Gastrocnemius medialis (tissue), 4 donors: ENCODE results near the gene IL1RAP. TPM values are rescaled to one million over a fixed set of nuclear protein-coding genes. Genes with fewer than 3 reads are reported as not detected.

Experiments
- ATAC-seq, 2 donors: fragments of 150-250 bp; one replicate each; pipeline ENCODE4 v1.9.1; 2016
- DNase-seq, 2 donors: peaks; one replicate each; pipeline ENCODE4 v3.0.0-alpha.2; 2019
- H3K27ac ChIP-seq, 4 donors: fragments of 200-600 bp; sonication (generic); 1 replicate in 1 of 4; 2 replicates in 3 of 4; pipeline ENCODE4 v1.5.1; 2016 to 2018; ENCODE audit warnings: mild to moderate bottlenecking in 2 of 4, moderate library complexity in 1 of 4
- H3K27me3 ChIP-seq, 3 donors: fragments of 200-600 bp; sonication (generic) in 2 of 3; 1 replicate in 1 of 3; 2 replicates in 2 of 3; pipeline versions ENCODE4 v1.5.1 to v1.6.0; 2016 to 2019; ENCODE audit warnings: mild to moderate bottlenecking in 1 of 3, moderate library complexity in 1 of 3
- H3K36me3 ChIP-seq, 2 donors: fragments of 200-600 bp; sonication (generic) in 1 of 2; one replicate each; pipeline ENCODE4 v1.5.1; 2017 to 2018
- H3K4me1 ChIP-seq, 2 donors: fragments of 200-600 bp; sonication (generic) in 1 of 2; one replicate each; pipeline ENCODE4 v1.5.1; 2016 to 2017; ENCODE audit warnings: mild to moderate bottlenecking in 2 of 2
- H3K4me3 ChIP-seq, 4 donors: fragments of 200-600 bp; sonication (generic) in 3 of 4; 1 replicate in 1 of 4; 2 replicates in 3 of 4; pipeline ENCODE4 v1.5.1; 2016 to 2019; ENCODE audit warnings: mild to moderate bottlenecking in 2 of 4
- H3K9me3 ChIP-seq, 3 donors: fragments of 200-600 bp; sonication (generic) in 2 of 3; 1 replicate in 1 of 3; 2 replicates in 2 of 3; pipeline ENCODE4 v1.5.1; 2016 to 2019
- POLR2A ChIP-seq, 2 donors: fragments of 450-650 bp; IDR thresholded peaks; one replicate each; pipeline ENCODE4 v1.6.1; 2017; ENCODE audit warnings: antibody characterized with exemption in 2 of 2, mild to moderate bottlenecking in 2 of 2, moderate library complexity in 2 of 2
- in situ Hi-C, 4 donors: fragments of 200-750 bp; cut with MboI; loops; one replicate each; pipeline versions ENCODE4 v1.15.0 to v1.8.0; 2017; ENCODE audit warnings: low sequenced_read_pairs in 4 of 4
- intact Hi-C: fragments of 100-400 bp; cut with DNase I; formaldehyde crosslinking; loops from one replicate; pipeline ENCODE4 v1.15.1; 2023; ENCODE audit warnings: low total_unique reads
- total RNA-seq, 4 donors: library from RNA; depleted of rRNA; stranded (reverse); fragments of >200 nt; gene quantifications; one replicate each; pipeline versions ENCODE4 v1.1.0 to v1.2.3, GENCODE V29; 2016
- TF ChIP-seq, protein P1 (sequence below), 5 experiments: fragments of 450-650 bp in 3 of 5; fragments of 200-600 bp in 2 of 5; sonication (generic) in 2 of 5; IDR thresholded peaks in 4 of 5; conservative IDR thresholded peaks in 1 of 5; 1 replicate in 4 of 5; 2 replicates in 1 of 5; pipeline ENCODE4 v1.5.1; 2016 to 2019; ENCODE audit warnings: antibody characterized with exemption in 5 of 5, mild to moderate bottlenecking in 3 of 5, moderate library complexity in 3 of 5

Gene IL1RAP
- total RNA-seq, 4 donors from 2014 or later, result 1.1 to 3.3 (median 2.6) TPM

DNA sequence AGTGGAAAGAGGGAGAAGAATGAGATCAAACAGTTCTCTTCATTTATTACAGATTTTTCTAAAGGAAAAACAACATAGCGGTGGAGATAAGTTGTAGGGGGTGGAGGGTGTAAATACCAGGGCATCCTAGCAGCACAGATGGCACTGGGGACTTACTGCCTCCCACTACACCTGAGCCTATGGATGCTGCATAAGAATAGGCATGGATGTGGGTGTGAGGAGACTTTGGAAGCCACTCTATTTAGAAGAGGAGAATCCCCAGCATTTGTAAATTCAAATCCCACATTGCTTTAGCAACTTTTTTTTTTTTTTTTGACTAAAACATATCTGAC is 27.4 kb upstream of the IL1RAP start:
- Histone ChIP-seq H3K27me3 (no peaks in the 10 kb centered on the region), H3K27ac (no peak overlapping the region), H3K4me3 (no peak overlapping the region), H3K9me3 (no peaks in the 10 kb centered on the region), H3K36me3 (no peaks in the 10 kb centered on the region), H3K4me1 (peaks cover 3 to 4% of the 10 kb centered on the region in 2 donors)
- no peak for DNase-seq
- TF ChIP-seq POLR2A (IDR thresholded peaks at IDR 0.05), result no peak
- TF ChIP-seq, protein P1, sequence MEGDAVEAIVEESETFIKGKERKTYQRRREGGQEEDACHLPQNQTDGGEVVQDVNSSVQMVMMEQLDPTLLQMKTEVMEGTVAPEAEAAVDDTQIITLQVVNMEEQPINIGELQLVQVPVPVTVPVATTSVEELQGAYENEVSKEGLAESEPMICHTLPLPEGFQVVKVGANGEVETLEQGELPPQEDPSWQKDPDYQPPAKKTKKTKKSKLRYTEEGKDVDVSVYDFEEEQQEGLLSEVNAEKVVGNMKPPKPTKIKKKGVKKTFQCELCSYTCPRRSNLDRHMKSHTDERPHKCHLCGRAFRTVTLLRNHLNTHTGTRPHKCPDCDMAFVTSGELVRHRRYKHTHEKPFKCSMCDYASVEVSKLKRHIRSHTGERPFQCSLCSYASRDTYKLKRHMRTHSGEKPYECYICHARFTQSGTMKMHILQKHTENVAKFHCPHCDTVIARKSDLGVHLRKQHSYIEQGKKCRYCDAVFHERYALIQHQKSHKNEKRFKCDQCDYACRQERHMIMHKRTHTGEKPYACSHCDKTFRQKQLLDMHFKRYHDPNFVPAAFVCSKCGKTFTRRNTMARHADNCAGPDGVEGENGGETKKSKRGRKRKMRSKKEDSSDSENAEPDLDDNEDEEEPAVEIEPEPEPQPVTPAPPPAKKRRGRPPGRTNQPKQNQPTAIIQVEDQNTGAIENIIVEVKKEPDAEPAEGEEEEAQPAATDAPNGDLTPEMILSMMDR (IDR thresholded peaks at IDR 0.05 in 4 of 5, conservative IDR thresholded peaks at IDR 0.05 in 1 of 5), result no peak
- in situ Hi-C loops, result no loop called here
- no peak for ATAC-seq
- intact Hi-C loops, result no loop called here

DNA sequence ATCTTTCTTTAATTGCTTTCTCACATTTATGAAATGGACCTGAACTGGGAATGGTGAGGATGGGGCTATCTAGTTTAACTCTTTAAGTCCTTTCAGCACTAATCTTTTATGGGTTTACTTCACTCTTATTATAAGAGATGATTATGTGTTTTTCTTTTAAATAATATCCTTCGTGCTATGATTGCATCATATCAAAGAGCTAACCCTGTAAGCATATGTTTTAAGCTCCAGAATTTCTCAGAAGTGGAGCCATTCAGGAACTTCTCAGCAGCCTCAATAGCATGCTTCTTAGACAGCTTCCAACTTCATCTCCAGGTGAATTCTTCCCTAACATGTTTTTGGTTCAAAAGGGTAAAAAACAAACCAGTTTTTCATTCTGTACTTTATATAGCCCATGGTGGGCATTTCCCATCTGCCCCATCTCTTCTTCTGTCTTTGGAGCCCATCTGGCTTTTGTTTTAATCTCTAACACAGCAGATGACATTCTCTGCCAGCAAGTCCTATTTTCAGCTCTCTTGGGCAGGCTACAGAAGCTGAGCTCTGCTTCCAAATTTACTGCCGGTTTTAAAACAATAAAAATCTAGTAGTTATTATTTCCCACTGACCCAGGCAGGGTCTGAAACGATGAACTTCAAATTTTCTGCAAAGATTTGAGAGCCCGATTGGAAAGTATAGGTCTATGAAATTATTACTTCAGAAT is 26.8 kb upstream of the IL1RAP start:
- Histone ChIP-seq H3K36me3 (no peaks in the 10 kb centered on the region), H3K4me3 (no peak overlapping the region), H3K27ac (peak overlapping the region in 1 of 4 donors; percentile 12), H3K4me1 (peaks cover 3 to 4% of the 10 kb centered on the region in 2 donors), H3K9me3 (no peaks in the 10 kb centered on the region), H3K27me3 (no peaks in the 10 kb centered on the region)
- intact Hi-C loops (no loop called here), in situ Hi-C loops (no loop called here)
- DNase-seq, result no peak
- no peak for ATAC-seq
- TF ChIP-seq POLR2A (IDR thresholded peaks at IDR 0.05), result no peak
- TF ChIP-seq, protein P1 (IDR thresholded peaks at IDR 0.05 in 4 of 5, conservative IDR thresholded peaks at IDR 0.05 in 1 of 5), result no peak

DNA sequence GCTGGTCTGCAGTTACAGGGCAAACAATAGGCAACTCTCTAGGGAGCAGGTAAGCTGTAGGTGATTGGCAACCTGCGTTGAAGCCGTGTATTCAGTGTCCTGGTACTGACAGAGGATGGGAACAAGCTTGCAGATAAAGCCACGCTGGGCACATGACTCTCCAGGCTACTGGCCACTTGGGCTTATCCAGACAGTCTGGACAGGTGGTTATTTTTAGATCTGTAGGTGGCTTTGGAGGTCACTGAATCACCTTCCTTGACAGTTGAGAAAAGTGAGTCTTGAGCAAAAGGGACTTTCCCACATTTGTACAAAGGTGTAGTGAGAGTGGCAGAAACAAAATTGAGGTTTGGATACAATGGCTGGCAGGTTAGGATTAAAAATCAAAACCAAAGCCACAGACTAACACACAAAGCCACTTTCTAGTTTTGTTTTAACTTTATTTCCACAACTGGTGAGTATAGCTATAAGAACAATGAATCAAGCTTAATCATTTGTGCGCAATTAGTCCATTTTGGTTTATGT is 22.3 kb upstream of the IL1RAP start:
- Histone ChIP-seq H3K27ac (peak overlapping the region in 3 of 4 donors; percentile 19 to 42 (median 38)), H3K9me3 (no peaks in the 10 kb centered on the region), H3K4me3 (no peak overlapping the region), H3K27me3 (no peaks in the 10 kb centered on the region), H3K4me1 (peaks cover 3 to 7% of the 10 kb centered on the region in 2 donors), H3K36me3 (no peaks in the 10 kb centered on the region)
- DNase-seq, result peak; percentile 32 to 54
- intact Hi-C loops (loop anchor here (10.0 kb wide), 1 partner anchor 117 kb away; no protein-coding TSS in a partner anchor), in situ Hi-C loops (no loop called here)
- ATAC-seq, result peak; percentile 90 to 96
- TF ChIP-seq, protein P1 (IDR thresholded peaks at IDR 0.05 in 4 of 5, conservative IDR thresholded peaks at IDR 0.05 in 1 of 5), result no peak
- no peak for TF ChIP-seq POLR2A (IDR thresholded peaks at IDR 0.05)

DNA sequence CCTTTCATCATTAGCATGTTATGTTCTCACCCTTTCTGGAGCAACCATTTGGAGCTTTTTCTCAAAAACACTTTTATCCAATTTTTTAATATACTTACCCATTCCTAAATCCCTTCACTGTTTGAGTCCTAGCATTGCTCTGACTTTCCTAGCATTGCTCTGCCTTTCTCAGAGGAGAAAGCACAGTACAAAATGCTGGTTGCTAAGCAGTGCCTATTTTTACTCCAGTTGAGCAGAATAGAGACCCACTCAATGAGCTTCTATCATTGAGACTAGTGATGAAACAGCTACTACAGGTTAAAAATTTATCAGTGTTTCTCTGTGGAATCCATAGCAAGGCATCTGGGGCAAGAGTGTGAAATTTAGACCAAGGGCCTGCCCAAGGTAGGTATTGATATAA is 21.8 kb upstream of the IL1RAP start:
- Histone ChIP-seq H3K27ac (peak overlapping the region in 3 of 4 donors; percentile 2 to 19 (median 19)), H3K9me3 (no peaks in the 10 kb centered on the region), H3K27me3 (no peaks in the 10 kb centered on the region), H3K4me3 (no peak overlapping the region), H3K36me3 (no peaks in the 10 kb centered on the region), H3K4me1 (peaks cover 3 to 10% of the 10 kb centered on the region in 2 donors)
- intact Hi-C loops, result loop anchor here (10.0 kb wide), 1 partner anchor 117 kb away; no protein-coding TSS in a partner anchor
- no peak for TF ChIP-seq POLR2A (IDR thresholded peaks at IDR 0.05)
- TF ChIP-seq, protein P1 (IDR thresholded peaks at IDR 0.05 in 4 of 5, conservative IDR thresholded peaks at IDR 0.05 in 1 of 5), result no peak
- ATAC-seq, result no peak
- no peak for DNase-seq
- in situ Hi-C loops, result no loop called here
